Epithelial cell of proximal tubule (primary cell): ENCODE data around the gene DDX39A. TPM values are rescaled to one million over a fixed set of nuclear protein-coding genes. Genes with fewer than 3 reads are reported as not detected.
A peak's percentile ranks its signal among the peaks of the same experiment; 100 is the strongest.

ENCODE experiments used
- DNase-seq: peaks from one replicate; pipeline ENCODE4 v3.0.0-alpha.2; 2011; ENCODE audit warnings: low read depth
- H3K4me3 ChIP-seq: 2 replicates; pipeline ENCODE4 v1.5.1; 2011; ENCODE audit warnings: low read depth, mild to moderate bottlenecking, low read length
- CTCF ChIP-seq: conservative IDR thresholded peaks from 2 replicates; pipeline ENCODE4 v1.5.1; 2012; ENCODE audit warnings: low read depth, mild to moderate bottlenecking, low read length
- total RNA-seq: library from RNA; depleted of rRNA; stranded (reverse); fragments of >200 nt; gene quantifications from 2 replicates; pipeline ENCODE4 v1.2.3, GENCODE V29; 2015

DDX39A gene
- total RNA-seq, 1 donor from 2014 or later = 113 TPM

GRCh38 chr19:14441041-14441938 lies 22.1 kb upstream of the DDX39A start:
- no peak overlapping the region for H3K4me3 ChIP-seq
- TF ChIP-seq CTCF = no peak
- DNase-seq = no peak

- no peak for DNase-seq
- no peak for TF ChIP-seq CTCF
- no peak overlapping the region for H3K4me3 ChIP-seq
Measured at GRCh38 chr19:14440049-14440448, 20.9 kb upstream of the DDX39A start.

- no peak overlapping the region for H3K4me3 ChIP-seq
- no peak for TF ChIP-seq CTCF
- no peak for DNase-seq
Measured at GRCh38 chr19:14439014-14439413, 19.9 kb upstream of the DDX39A start.

- no peak for DNase-seq
- no peak for TF ChIP-seq CTCF
Measured at GRCh38 chr19:14437578-14438140, 18.5 kb upstream of the DDX39A start.

GRCh38 chr19:14435320-14436050 lies 16.3 kb upstream of the DDX39A start:
- no peak for TF ChIP-seq CTCF
- no peak overlapping the region for H3K4me3 ChIP-seq

More at GRCh38 chr19:14437578-14438140, 18.5 kb upstream of the DDX39A start:
- H3K4me3 ChIP-seq = no peak overlapping the region

GRCh38 chr19:14434543-14435319 lies 15.6 kb upstream of the DDX39A start:
- peak overlapping the region; percentile 71 for H3K4me3 ChIP-seq
- DNase-seq = no peak
- no peak for TF ChIP-seq CTCF

More at GRCh38 chr19:14435320-14436050, 16.3 kb upstream of the DDX39A start:
- no peak for DNase-seq
